Astrocyte (in vitro differentiated cells and primary cell): ENCODE measurements around the gene GNG12. TPM values are rescaled to one million over a fixed set of nuclear protein-coding genes. Genes with fewer than 3 reads are reported as not detected.

Experiments used
- DNase-seq: peaks from one replicate; pipeline ENCODE4 v3.0.0-alpha.2; 2010; ENCODE audit warnings: low read depth
- FAIRE-seq: peaks from 2 replicates; lab custom pipeline; 2011; peaks lifted over from hg19 to GRCh38; lab: Jason Lieb, UNC
- H2AFZ ChIP-seq: 2 replicates; pipeline ENCODE4 v1.6.0; 2012; ENCODE audit warnings: low read depth, low read length, inconsistent platforms
- H3K27ac ChIP-seq: 2 replicates; pipeline ENCODE4 v1.5.1; 2011; ENCODE audit warnings: low read depth, low read length, inconsistent platforms
- H3K27me3 ChIP-seq: 2 replicates; pipeline ENCODE4 v1.6.0; 2011; ENCODE audit warnings: low read length, inconsistent platforms; ENCODE audit not compliant: insufficient read depth
- H3K36me3 ChIP-seq: 2 replicates; pipeline ENCODE4 v1.5.1; 2011; ENCODE audit warnings: low read length, inconsistent platforms; ENCODE audit not compliant: insufficient read depth
- H3K4me1 ChIP-seq: 2 replicates; pipeline ENCODE4 v1.5.1; 2011; ENCODE audit warnings: low read length, inconsistent platforms; ENCODE audit not compliant: insufficient read depth
- H3K4me2 ChIP-seq: 2 replicates; pipeline ENCODE4 v1.6.0; 2012; ENCODE audit warnings: low read length, inconsistent platforms
- H3K4me3 ChIP-seq: 2 replicates; pipeline ENCODE4 v1.5.1; 2011; ENCODE audit warnings: low read depth, mild to moderate bottlenecking, low read length, inconsistent platforms; ENCODE audit not compliant: insufficient read depth
- H3K79me2 ChIP-seq: 2 replicates; pipeline ENCODE4 v1.6.0; 2012; ENCODE audit warnings: mild to moderate bottlenecking, low read length, inconsistent platforms; ENCODE audit not compliant: insufficient read depth
- H3K9ac ChIP-seq: 2 replicates; pipeline ENCODE4 v1.6.0; 2012; ENCODE audit warnings: mild to moderate bottlenecking, low read length, inconsistent platforms
- H3K9me3 ChIP-seq: 2 replicates; pipeline ENCODE4 v1.5.1; 2012; ENCODE audit warnings: low read depth, mild to moderate bottlenecking, low read length, inconsistent platforms; ENCODE audit not compliant: insufficient read depth
- H4K20me1 ChIP-seq: 2 replicates; pipeline ENCODE4 v1.6.0; 2012; ENCODE audit warnings: low read length, inconsistent platforms; ENCODE audit not compliant: insufficient read depth
- H3K27ac Mint-ChIP-seq: one replicate; pipeline ENCODE4 v1.8.0; 2021; ENCODE audit warnings: mild to moderate bottlenecking, mixed read lengths; ENCODE audit not compliant: unreplicated experiment
- H3K27me3 Mint-ChIP-seq: one replicate; pipeline ENCODE4 v1.8.0; 2021; ENCODE audit warnings: low read depth, mixed read lengths; ENCODE audit not compliant: unreplicated experiment
- H3K36me3 Mint-ChIP-seq: one replicate; pipeline ENCODE4 v1.8.0; 2021; ENCODE audit warnings: low read depth, mixed read lengths; ENCODE audit not compliant: unreplicated experiment
- H3K4me1 Mint-ChIP-seq: one replicate; pipeline ENCODE4 v1.8.0; 2021; ENCODE audit warnings: low read depth, mixed read lengths; ENCODE audit not compliant: unreplicated experiment
- H3K4me3 Mint-ChIP-seq: one replicate; pipeline ENCODE4 v1.8.0; 2021; ENCODE audit warnings: mild to moderate bottlenecking, moderate library complexity, mixed read lengths; ENCODE audit not compliant: unreplicated experiment
- H3K9me3 Mint-ChIP-seq: one replicate; pipeline ENCODE4 v1.8.0; 2021; ENCODE audit warnings: mild to moderate bottlenecking, mixed read lengths; ENCODE audit not compliant: unreplicated experiment
- CTCF ChIP-seq: IDR thresholded peaks from 2 replicates; pipeline ENCODE4 v1.5.1; 2011; ENCODE audit warnings: low read depth, mild to moderate bottlenecking, inconsistent platforms, low read length, moderate library complexity; ENCODE audit not compliant: insufficient read depth
- EZH2 ChIP-seq: IDR thresholded peaks from 2 replicates; pipeline ENCODE4 v1.6.1; 2012; ENCODE audit warnings: mild to moderate bottlenecking, low read length, inconsistent platforms; ENCODE audit not compliant: insufficient read depth
- total RNA-seq: library from RNA; stranded (reverse); gene quantifications from 2 replicates; pipeline ENCODE4 v1.2.1, GENCODE V29; 2021

Gene GNG12
- total RNA-seq, 1 donor from 2014 or later, result 101 TPM

- FAIRE-seq, result no peak
- Mint-ChIP-seq H3K36me3 (peaks cover 7% of the 10 kb centered on the region), H3K4me3 (no peak overlapping the region), H3K9me3 (no peaks in the 10 kb centered on the region), H3K27me3 (no peaks in the 10 kb centered on the region), H3K4me1 (peaks cover 70% of the 10 kb centered on the region), H3K27ac (peak overlapping the region; percentile 30)
- Histone ChIP-seq H3K4me2 (no peak overlapping the region), H3K27ac (no peak overlapping the region), H3K27me3 (no peaks in the 10 kb centered on the region), H2AFZ (no peak overlapping the region), H3K36me3 (peaks cover 10% of the 10 kb centered on the region), H3K79me2 (peaks cover 67% of the 10 kb centered on the region), H3K9me3 (no peaks in the 10 kb centered on the region), H3K4me1 (peaks cover 31% of the 10 kb centered on the region), H3K4me3 (no peak overlapping the region), H4K20me1 (peaks cover 33% of the 10 kb centered on the region), H3K9ac (no peak overlapping the region)
- no peak for DNase-seq
- TF ChIP-seq CTCF (no peak), EZH2 (no peak)
Observed at GRCh38 chr1:67734323-67734690, 99.0 kb downstream of the GNG12 start.

GRCh38 chr1:67733681-67734322 is 99.5 kb downstream of the GNG12 start:
- H3K27me3 Mint-ChIP-seq, result no peaks in the 10 kb centered on the region
- H3K27ac ChIP-seq, result no peak overlapping the region
- no peaks in the 10 kb centered on the region for H3K9me3 Mint-ChIP-seq
- peak overlapping the region; percentile 30 for H3K27ac Mint-ChIP-seq
- H3K4me3 Mint-ChIP-seq, result no peak overlapping the region
- no peak for DNase-seq
- FAIRE-seq, result no peak
- peaks cover 67% of the 10 kb centered on the region for H3K79me2 ChIP-seq
- no peak for TF ChIP-seq CTCF
- H3K9ac ChIP-seq, result no peak overlapping the region
- no peak overlapping the region for H3K4me2 ChIP-seq
- H3K9me3 ChIP-seq, result no peaks in the 10 kb centered on the region
- H2AFZ ChIP-seq, result no peak overlapping the region
- H3K27me3 ChIP-seq, result no peaks in the 10 kb centered on the region
- peaks cover 31% of the 10 kb centered on the region for H3K4me1 ChIP-seq
- H3K36me3 ChIP-seq, result peaks cover 10% of the 10 kb centered on the region
- H3K36me3 Mint-ChIP-seq, result peaks cover 7% of the 10 kb centered on the region
- H4K20me1 ChIP-seq, result peaks cover 36% of the 10 kb centered on the region
- peaks cover 67% of the 10 kb centered on the region for H3K4me1 Mint-ChIP-seq
- no peak overlapping the region for H3K4me3 ChIP-seq

- H3K4me2 ChIP-seq, result no peak overlapping the region
- H3K79me2 ChIP-seq, result peaks cover 67% of the 10 kb centered on the region
- no peak for FAIRE-seq
Observed at GRCh38 chr1:67732750-67733151, 100.5 kb downstream of the GNG12 start.

More at GRCh38 chr1:67732750-67733151, 100.5 kb downstream of the GNG12 start:
- Mint-ChIP-seq H3K9me3 (no peaks in the 10 kb centered on the region), H3K27me3 (no peaks in the 10 kb centered on the region), H3K4me3 (no peak overlapping the region), H3K36me3 (peaks cover 10% of the 10 kb centered on the region), H3K27ac (peak overlapping the region; percentile 83), H3K4me1 (peaks cover 64% of the 10 kb centered on the region)
- Histone ChIP-seq H3K27me3 (no peaks in the 10 kb centered on the region), H3K36me3 (peaks cover 16% of the 10 kb centered on the region), H3K4me3 (no peak overlapping the region), H3K27ac (peak overlapping the region; percentile 13), H2AFZ (no peak overlapping the region), H3K9me3 (no peaks in the 10 kb centered on the region), H4K20me1 (peaks cover 36% of the 10 kb centered on the region), H3K4me1 (peaks cover 28% of the 10 kb centered on the region), H3K9ac (no peak overlapping the region)
- DNase-seq, result no peak
- TF ChIP-seq CTCF, result no peak
- TF ChIP-seq EZH2, result no peak
